Adipocyte (in vitro differentiated cells): Measurements from ENCODE around the gene DLGAP4.

Experiments used
- DNase-seq: peaks from one replicate; pipeline ENCODE4 v3.0.0-alpha.2; 2015; ENCODE audit warnings: low read depth
- H3K27me3 ChIP-seq: replicated peaks from 2 replicates; pipeline ENCODE4 v1.7.0; 2013; ENCODE audit warnings: mild to moderate bottlenecking, low read length, moderate library complexity; ENCODE audit not compliant: control insufficient read depth, insufficient read depth
- H3K36me3 ChIP-seq: 2 replicates; pipeline ENCODE4 v1.7.0; 2013; ENCODE audit warnings: low read length, mild to moderate bottlenecking, moderate library complexity; ENCODE audit not compliant: control insufficient read depth, insufficient read depth, severe bottlenecking
- H3K4me1 ChIP-seq: 2 replicates; pipeline ENCODE4 v1.7.0; 2013; ENCODE audit warnings: mild to moderate bottlenecking, low read length, moderate library complexity; ENCODE audit not compliant: control insufficient read depth, insufficient read depth
- H3K4me3 ChIP-seq: 2 replicates; pipeline ENCODE4 v1.7.0; 2013; ENCODE audit warnings: mild to moderate bottlenecking, low read length, moderate library complexity
- H3K9ac ChIP-seq: 2 replicates; pipeline ENCODE4 v1.7.0; 2013; ENCODE audit warnings: mild to moderate bottlenecking, low read length, moderate library complexity
- H3K9me3 ChIP-seq: 2 replicates; pipeline ENCODE4 v1.7.0; 2013; ENCODE audit warnings: mild to moderate bottlenecking, low read length, moderate library complexity; ENCODE audit not compliant: control insufficient read depth

Gene DLGAP4

GRCh38 chr20:36569847-36570429, 263.8 kb downstream of the DLGAP4 start:
- peak; percentile 54 for DNase-seq
- peaks cover 9% of the 10 kb centered on the region for H3K4me1 ChIP-seq
- H3K27me3 ChIP-seq: no peaks in the 10 kb centered on the region
- H3K9ac ChIP-seq: no peak overlapping the region
- H3K36me3 ChIP-seq: no peaks in the 10 kb centered on the region
- H3K9me3 ChIP-seq: peaks cover 8% of the 10 kb centered on the region
- no peak overlapping the region for H3K4me3 ChIP-seq

DNA sequence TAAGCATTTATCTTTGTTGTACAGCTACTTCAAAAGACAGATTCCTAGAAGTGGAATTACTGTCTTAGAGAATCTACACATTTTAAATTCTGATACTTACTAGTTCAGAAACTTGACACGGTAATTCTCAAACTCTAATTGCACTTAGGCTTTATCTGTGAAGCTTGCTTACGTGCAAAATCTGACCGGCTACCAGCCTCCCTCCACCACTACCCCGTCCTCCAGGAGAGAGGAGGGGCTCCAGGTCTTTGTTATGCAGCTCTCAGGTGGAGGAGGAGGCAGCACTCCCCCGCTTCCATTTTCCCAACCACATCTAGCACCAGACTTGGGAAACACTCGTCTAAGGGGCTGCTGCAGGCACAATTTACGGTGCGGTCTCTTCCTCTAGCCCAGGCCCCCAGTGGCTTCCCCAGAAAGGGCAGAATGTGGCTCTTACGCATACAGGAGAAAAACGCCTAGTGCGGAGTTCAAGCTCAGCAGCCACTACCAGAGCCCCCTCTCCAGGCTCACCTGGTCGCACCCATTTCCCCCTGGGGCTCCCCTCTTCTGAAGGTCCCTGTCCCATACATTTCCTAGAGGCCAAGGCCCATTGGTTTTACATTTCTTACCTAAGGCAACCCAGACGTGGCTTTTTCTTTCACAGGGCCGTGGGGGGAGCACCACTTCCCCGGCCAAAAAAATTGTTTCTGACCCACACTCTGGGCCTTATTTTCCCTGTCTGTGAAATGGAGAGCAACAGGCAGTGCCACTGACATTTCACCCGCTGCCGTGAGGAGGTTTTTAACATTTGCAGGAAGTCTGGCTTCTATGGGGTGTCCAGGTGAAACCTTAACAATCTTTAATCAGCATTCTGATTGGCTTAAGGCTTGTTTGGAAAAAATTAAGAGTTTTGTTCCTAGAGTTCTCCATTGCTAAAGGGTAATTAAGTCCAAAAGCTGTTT, 265.7 kb downstream of the DLGAP4 start:
- no peaks in the 10 kb centered on the region for H3K36me3 ChIP-seq
- no peaks in the 10 kb centered on the region for H3K27me3 ChIP-seq
- H3K4me3 ChIP-seq: no peak overlapping the region
- no peak overlapping the region for H3K9ac ChIP-seq
- no peak for DNase-seq
- H3K9me3 ChIP-seq: no peaks in the 10 kb centered on the region
- peaks cover 11% of the 10 kb centered on the region for H3K4me1 ChIP-seq

DNA sequence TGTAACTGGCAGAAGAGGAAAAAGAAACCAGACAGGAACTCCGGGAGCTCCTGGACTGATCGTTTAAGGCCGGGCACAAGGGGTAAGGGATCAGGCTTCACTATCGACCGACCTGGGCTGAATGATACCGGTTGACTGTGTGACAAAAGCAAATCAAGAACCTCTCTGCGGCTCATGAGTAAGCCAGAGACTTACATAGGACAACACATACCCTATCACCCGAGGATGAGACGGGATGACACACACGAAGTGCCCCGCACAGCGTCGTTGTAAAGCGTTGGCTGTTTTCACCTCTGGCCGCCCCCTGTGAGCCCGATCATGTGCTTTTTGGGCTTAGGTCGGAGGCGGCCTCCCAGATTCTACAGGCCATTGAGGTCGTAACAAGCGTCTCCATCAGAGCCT, 266.6 kb downstream of the DLGAP4 start:
- Histone ChIP-seq H3K9ac (peak overlapping the region; percentile 72), H3K9me3 (no peaks in the 10 kb centered on the region), H3K4me3 (peak overlapping the region; percentile 77), H3K36me3 (no peaks in the 10 kb centered on the region), H3K4me1 (peaks cover 11% of the 10 kb centered on the region), H3K27me3 (no peaks in the 10 kb centered on the region)
- DNase-seq: no peak

DNA sequence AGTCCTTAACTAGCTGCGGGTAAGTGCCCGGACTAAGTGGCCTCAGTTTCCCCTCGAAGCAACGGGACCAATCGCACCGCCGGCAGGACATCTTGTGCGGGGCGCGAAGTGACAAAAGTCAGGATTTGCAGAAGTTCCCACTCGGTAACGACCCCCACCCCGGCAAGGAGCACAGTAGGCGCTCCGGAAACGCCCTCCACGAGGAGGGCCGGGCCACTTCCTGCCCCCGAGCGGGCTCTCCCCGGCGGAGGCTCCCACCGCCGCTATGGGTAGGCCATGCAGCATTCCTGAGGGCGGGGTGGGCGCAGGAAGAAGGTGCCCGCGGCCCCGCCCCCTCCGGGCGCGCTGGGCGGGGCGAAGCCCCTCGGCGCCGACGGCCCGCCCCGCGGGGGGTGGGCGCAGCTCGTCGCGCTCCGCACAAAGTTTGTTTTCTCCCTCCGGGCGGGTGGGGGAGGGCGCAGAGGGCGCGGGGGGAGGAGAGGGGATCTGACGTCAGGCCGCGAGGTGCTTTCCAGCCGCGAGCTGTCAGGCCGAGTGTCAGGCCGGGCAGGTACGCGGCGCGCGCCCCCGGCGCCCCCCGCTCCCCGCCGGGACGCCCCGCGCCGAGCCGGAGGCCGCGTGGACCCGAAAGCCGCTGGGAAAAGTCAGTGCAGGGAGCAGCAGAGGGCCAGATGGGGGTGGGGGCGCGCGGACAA, 267.1 kb downstream of the DLGAP4 start, which contains the start of gene TGIF2:
TSS of gene TGIF2 (plus strand) at position 495 of the 695 bp plus-strand sequence. CDS start 5,178 bp downstream, outside the sequence.
- DNase-seq: peak; percentile 89
- H3K4me3 ChIP-seq: peak within 1 kb of the TSS; percentile 77
- H3K4me1 ChIP-seq: peaks cover 11% of the 10 kb centered on the region
- H3K36me3 ChIP-seq: no peaks in the 10 kb centered on the region
- no peaks in the 10 kb centered on the region for H3K27me3 ChIP-seq
- no peaks in the 10 kb centered on the region for H3K9me3 ChIP-seq
- peak within 1 kb of the TSS; percentile 72 for H3K9ac ChIP-seq

DNA sequence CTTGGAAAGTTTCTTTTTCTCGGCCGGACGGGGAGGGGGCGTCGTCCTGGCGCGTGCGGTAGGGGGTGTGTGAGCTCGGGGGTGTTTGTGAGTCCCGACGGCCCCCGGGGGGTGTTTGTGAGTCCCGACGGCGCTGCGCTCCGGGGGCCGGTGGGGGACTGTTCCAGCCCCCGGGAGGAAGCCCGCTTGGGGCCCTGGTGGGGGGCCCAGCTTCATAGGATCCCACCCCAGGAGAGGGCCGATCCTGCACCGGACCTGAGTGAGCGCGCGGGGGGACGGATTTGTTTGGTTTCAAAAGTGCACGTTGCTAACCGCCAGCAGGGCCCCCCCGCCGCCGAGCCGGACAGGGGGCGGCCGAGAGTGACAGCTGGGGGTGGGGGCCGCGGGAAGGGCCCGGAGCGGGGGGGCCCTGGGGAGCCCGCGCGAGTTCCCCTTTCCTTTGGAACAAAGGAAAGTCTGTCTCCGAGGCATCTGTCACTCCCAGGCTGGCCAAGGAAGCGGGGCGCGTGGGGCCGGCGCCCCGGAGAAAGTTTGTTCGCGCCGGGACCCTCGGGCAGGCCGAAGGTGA, 267.7 kb downstream of the DLGAP4 start:
- no peaks in the 10 kb centered on the region for H3K36me3 ChIP-seq
- peaks cover 11% of the 10 kb centered on the region for H3K4me1 ChIP-seq
- H3K9ac ChIP-seq: peak overlapping the region; percentile 72
- H3K27me3 ChIP-seq: no peaks in the 10 kb centered on the region
- peak; percentile 56 for DNase-seq
- H3K9me3 ChIP-seq: no peaks in the 10 kb centered on the region
- H3K4me3 ChIP-seq: peak overlapping the region; percentile 77

GRCh38 chr20:36574366-36575135, 268.4 kb downstream of the DLGAP4 start:
- Histone ChIP-seq H3K9ac (peak overlapping the region; percentile 72), H3K9me3 (no peaks in the 10 kb centered on the region), H3K4me1 (peaks cover 11% of the 10 kb centered on the region), H3K36me3 (no peaks in the 10 kb centered on the region), H3K4me3 (peak overlapping the region; percentile 77), H3K27me3 (no peaks in the 10 kb centered on the region)
- peak; percentile 78 for DNase-seq

GRCh38 chr20:36576081-36576445, 269.9 kb downstream of the DLGAP4 start:
- no peaks in the 10 kb centered on the region for H3K27me3 ChIP-seq
- H3K36me3 ChIP-seq: no peaks in the 10 kb centered on the region
- H3K9ac ChIP-seq: no peak overlapping the region
- H3K4me3 ChIP-seq: no peak overlapping the region
- peaks cover 11% of the 10 kb centered on the region for H3K4me1 ChIP-seq
- DNase-seq: no peak
- no peaks in the 10 kb centered on the region for H3K9me3 ChIP-seq
